ENCODE data around the gene ENTPD2. TPM values are rescaled to one million over a fixed set of nuclear protein-coding genes. Genes with fewer than 3 reads are reported as not detected.

ENTPD2 gene
- total and polyA plus RNA-seq, 2 of the 4 experiments (the other 2 are of a cell fraction), result not detected

GRCh38 chr9:137044037-137044436, 9.8 kb downstream of the ENTPD2 start:
- Histone ChIP-seq H2AFZ (replicated peaks; ENCODE audit: low read length, poor library complexity) (no peak overlapping the region), H4K20me1 (ENCODE audit: insufficient read depth, low read length) (peaks cover 30% of the 10 kb centered on the region), H3K4me1 (ENCODE audit: control insufficient read depth, insufficient read depth, low read length) (peaks cover 11% of the 10 kb centered on the region), H3K9me3 (ENCODE audit: control insufficient read depth, insufficient read depth, low read length) (no peaks in the 10 kb centered on the region), H2AK5ac (ENCODE audit: low read depth, low read length) (no peak overlapping the region), H3K14ac (replicated peaks; ENCODE audit: low read depth, low read length) (no peak overlapping the region), H2BK20ac (ENCODE audit: low read depth, low read length) (no peak overlapping the region), H3K4ac (ENCODE audit: low read depth, low read length) (no peak overlapping the region), H3K27ac (ENCODE audit: insufficient read depth, low read length) (no peak overlapping the region), H3K4me2 (ENCODE audit: low read depth, low read length) (no peak overlapping the region), H4K8ac (ENCODE audit: low read depth in 2 of 2, low read length in 2 of 2) (no peak overlapping the region), H2AK9ac (replicated peaks; ENCODE audit: low read depth, low read length, poor library complexity) (no peak overlapping the region), H4K5ac (ENCODE audit: low read depth, low read length) (no peak overlapping the region), H3K36me3 (ENCODE audit: control insufficient read depth, insufficient read depth, low read length) (peaks cover 13% of the 10 kb centered on the region; the same call in 1 of the 2 replicates), H3K18ac (ENCODE audit: low read depth, low read length) (no peak overlapping the region), H3K9me1 (ENCODE audit: insufficient read depth, low read length) (no peaks in the 10 kb centered on the region), H2BK120ac (ENCODE audit: low read depth, low read length) (no peak overlapping the region), H3K23ac (ENCODE audit: low read depth, low read length) (no peak overlapping the region), H3K9ac (ENCODE audit: low read depth, low read length) (no peak overlapping the region), H3K79me1 (ENCODE audit: low read depth in 1 of 2, low read length in 2 of 2) (peaks cover 5 to 16% of the 10 kb centered on the region in 2 experiments; a peak in 3 of 4 replicates), H4K91ac (ENCODE audit: insufficient read depth, low read depth, low read length) (no peak overlapping the region), H3K56ac (ENCODE audit: extremely low read depth, insufficient read depth, low read length) (no peak overlapping the region), H3K27me3 (ENCODE audit: control insufficient read depth, insufficient read depth, low read length) (peaks cover 14% of the 10 kb centered on the region), H3K4me3 (ENCODE audit: insufficient read depth, low read depth, low read length) (no peak overlapping the region), H2BK5ac (ENCODE audit: low read depth, low read length, poor library complexity, severe bottlenecking) (no peak overlapping the region), H2BK15ac (ENCODE audit: low read depth, low read length) (no peak overlapping the region)
- dilution Hi-C loops (cut with HindIII; ENCODE audit: low sequenced_read_pairs, unreplicated experiment), result no loop called here
- in situ Hi-C loops (cut with MboI; ENCODE audit: low sequenced_read_pairs), result no loop called here
- no TSS peak for BruUV-seq (replicated peaks)
- TF ChIP-seq RCOR1 (IDR thresholded peaks at IDR 0.05; ENCODE audit: insufficient replicate concordance, low read length), result no peak
- no peak for TF ChIP-seq NFE2L2 (IDR thresholded peaks at IDR 0.05; ENCODE audit: low read depth, low read length)
- no peak for TF ChIP-seq MXI1 (IDR thresholded peaks at IDR 0.05; ENCODE audit: borderline replicate concordance, low read depth, low read length)
- no peak for TF ChIP-seq BHLHE40 (IDR thresholded peaks at IDR 0.05; ENCODE audit: low read depth, low read length)
- no peak for TF ChIP-seq RFX5 (IDR thresholded peaks at IDR 0.05; ENCODE audit: low read depth, low read length)
- no peak for TF ChIP-seq MAZ (IDR thresholded peaks at IDR 0.05; ENCODE audit: borderline replicate concordance, low read depth, low read length)
- ATAC-seq (ENCODE audit: low read depth), result no peak
- ChIA-PET POLR2A (ENCODE audit: unreplicated experiment) (no interaction called here), CTCF (no interaction called here)
- intact Hi-C loops (cut with micrococcal nuclease), result no loop called here
- no peak for DNase-seq
- 81% methylated on average over 8 of the region's 12 CpGs; no CpG with 5 or more reads in 1 of the 2 experiments for WGBS, 2 experiments (ENCODE audit: extremely low coverage in 2 of 2, insufficient read length in 1 of 2)

All from IMR-90 (cell line).